UCSD-AML1 (cell line): ENCODE measurements around the gene RNU6-9.

Experiments used
- DNase-seq: peaks from one replicate; lab custom pipeline; 2025; ENCODE audit not compliant: unreplicated experiment; lab: John Stamatoyannopoulos, UW

Gene RNU6-9

DNA sequence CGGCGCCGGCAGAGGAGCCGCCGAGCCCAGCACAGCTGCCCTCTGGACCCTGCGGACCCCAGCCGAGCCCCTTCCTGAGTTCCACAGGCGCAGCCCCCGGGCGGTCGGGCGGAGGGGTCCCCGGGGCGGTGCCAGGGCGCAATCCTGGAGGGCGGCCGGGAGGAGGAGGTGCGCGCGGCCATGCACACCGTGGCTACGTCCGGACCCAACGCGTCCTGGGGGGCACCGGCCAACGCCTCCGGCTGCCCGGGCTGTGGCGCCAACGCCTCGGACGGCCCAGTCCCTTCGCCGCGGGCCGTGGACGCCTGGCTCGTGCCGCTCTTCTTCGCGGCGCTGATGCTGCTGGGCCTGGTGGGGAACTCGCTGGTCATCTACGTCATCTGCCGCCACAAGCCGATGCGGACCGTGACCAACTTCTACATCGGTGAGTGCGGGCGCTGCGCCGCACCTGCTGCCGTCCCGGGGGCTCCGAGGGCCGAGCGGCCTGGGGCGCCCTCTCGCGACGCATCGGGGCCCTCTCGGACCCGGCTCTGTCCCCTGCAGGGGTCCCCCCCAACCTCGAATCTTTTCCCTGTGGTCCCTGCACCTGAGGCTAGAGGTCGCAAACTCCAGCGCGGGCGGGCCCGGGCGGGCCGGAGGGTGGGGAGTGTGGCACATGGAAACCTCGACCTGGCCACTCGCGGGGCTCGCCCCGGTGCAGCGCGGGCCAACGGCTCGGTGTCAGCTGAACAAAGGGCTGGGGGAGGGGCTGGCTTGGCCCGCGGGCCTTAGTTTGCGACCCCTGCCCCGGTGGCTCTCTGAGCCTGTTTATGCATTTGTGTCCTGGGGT is 24.3 kb downstream of the RNU6-9 start, which contains the start of gene KISS1R:
TSS of gene KISS1R (plus strand) at position 11 of the 829 bp plus-strand sequence. CDS start at position 181, 170 bp downstream.
- DNase-seq: peak; percentile 68

DNA sequence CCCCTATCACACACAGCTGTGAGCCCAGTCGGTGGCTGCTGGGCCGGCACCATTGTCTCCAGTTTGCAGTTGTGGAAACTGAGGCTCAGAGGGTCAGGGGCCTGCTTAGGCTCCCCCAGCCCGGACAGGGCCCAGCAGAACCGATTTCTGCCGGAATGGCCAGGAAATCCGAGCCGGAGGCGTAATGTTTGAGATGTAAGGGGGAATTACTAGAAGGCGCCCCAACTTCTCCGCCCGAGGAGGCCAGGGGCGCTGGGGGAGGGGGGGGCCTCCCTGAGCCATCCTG is 24.8 kb downstream of the RNU6-9 start:
- DNase-seq: no peak

DNA sequence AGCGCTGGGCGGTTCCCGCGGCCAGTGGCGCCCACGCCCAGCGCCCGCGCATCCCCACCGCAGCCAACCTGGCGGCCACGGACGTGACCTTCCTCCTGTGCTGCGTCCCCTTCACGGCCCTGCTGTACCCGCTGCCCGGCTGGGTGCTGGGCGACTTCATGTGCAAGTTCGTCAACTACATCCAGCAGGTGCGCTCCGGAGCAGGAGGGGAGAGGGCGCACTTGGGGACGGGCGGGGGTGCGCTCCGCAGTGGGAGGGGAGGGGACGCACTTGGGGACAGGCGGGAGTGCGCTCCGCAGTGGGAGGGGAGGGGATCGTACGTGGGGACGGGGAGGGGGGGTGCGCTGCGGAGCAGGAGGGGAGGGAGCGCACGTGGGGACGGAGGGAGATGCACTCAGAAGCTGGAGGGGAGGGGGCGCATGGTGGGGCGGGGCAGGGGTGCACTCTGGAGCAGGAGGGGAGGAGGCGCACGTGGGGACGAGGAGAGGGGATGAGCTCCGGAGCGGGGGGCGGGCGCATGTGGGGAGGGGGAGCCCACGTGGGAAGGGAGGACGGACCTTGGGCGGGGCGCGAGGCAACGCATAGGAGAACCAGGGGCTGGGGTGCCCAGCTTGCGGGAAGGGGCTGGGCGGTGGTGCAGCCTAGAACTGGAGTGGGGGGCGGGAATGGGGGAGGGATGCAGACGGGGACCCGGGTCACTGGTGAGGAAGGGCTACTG is 25.4 kb downstream of the RNU6-9 start:
- no peak for DNase-seq

DNA sequence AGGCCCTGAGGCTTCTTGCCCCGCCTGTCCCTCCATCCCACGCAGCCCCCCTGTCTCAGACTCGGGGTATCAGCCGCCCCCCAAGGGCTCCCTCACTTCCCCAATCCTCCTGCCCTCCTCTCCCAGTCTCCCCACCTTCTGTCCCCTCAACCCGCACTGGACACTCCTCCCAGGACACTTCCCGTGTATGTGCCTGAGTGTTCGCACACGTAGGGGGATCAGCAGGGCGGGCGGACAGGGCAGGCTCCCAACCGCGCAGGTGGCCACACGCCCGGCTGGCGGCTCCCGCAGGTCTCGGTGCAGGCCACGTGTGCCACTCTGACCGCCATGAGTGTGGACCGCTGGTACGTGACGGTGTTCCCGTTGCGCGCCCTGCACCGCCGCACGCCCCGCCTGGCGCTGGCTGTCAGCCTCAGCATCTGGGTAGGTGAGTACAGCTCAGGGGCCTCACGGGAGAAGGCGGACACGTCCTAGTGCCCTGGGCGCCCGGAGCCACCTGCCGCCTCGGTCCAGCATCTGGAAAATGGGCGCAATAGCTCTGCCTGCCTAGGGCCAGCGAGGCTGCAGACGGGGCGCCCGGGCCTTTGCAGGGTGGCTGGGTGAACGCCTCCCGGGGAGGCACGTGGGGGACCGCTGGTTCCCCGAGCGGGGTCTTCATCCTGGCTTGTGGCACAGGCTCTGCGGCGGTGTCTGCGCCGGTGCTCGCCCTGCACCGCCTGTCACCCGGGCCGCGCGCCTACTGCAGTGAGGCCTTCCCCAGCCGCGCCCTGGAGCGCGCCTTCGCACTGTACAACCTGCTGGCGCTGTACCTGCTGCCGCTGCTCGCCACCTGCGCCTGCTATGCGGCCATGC is 26.1 kb downstream of the RNU6-9 start:
- DNase-seq: no peak

DNA sequence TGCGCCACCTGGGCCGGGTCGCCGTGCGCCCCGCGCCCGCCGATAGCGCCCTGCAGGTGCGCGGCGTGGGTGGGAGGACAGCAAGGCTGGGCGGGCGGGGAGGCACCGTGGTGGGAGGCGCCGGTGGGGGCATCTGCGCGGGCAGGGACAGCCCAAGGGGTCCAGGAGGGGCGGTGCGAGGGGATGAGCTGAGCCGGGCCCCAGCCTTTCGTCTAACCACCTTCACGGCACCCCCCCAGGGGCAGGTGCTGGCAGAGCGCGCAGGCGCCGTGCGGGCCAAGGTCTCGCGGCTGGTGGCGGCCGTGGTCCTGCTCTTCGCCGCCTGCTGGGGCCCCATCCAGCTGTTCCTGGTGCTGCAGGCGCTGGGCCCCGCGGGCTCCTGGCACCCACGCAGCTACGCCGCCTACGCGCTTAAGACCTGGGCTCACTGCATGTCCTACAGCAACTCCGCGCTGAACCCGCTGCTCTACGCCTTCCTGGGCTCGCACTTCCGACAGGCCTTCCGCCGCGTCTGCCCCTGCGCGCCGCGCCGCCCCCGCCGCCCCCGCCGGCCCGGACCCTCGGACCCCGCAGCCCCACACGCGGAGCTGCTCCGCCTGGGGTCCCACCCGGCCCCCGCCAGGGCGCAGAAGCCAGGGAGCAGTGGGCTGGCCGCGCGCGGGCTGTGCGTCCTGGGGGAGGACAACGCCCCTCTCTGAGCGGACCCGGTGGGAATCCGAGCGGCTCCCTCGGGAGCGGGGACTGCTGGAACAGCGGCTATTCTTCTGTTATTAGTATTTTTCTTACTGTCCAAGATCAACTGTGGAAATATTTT is 27.0 kb downstream of the RNU6-9 start:
- DNase-seq: peak; percentile 45

DNA sequence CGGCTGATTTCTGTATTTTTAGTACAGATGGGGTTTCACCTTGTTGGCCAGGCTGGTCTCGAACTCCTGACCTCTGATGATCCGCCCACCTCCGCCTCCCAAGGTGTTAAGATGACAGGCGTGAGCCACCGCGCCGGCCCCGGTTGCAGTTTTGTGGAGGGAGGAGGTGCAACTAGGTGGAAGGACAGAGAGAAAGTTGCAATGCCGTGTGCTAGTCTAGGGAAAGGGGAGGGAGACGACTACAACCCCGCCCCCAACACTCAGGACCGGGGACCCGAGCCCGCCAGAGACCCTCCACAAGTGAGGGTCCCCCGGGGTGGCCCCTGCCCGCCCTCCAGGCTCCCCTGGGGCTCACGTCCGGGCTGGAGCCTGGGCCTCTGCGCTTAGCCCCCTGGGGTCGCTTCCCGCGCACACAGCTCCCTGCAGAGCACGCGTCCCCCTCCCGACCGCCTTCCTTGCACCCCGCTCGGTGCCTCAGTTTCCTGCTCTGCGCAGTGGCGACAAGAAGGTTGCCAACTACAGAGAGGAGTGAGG is 31.3 kb downstream of the RNU6-9 start:
- DNase-seq: no peak

DNA sequence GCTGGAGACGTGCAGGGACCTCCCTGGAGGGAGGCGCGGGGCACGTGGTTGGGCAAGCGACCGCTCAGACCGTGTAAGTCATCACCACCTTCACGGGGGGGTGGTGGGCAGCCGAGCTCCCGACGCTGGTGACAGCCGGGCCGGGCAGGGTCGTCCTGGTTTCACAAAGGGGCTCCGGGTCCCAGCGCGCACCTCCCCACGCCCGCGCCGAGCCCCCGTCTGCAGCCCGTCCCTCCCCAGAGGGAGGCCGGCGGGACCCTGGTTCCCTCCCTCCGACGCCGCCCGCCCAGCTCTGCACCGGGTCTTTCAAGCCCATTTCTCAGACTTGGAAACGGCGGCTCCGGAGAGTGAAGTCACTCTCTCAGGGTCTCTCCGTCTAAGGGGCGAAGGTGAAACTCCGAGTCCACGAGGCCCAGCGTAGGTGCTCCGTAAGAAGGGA is 31.8 kb downstream of the RNU6-9 start:
- DNase-seq: no peak

DNA sequence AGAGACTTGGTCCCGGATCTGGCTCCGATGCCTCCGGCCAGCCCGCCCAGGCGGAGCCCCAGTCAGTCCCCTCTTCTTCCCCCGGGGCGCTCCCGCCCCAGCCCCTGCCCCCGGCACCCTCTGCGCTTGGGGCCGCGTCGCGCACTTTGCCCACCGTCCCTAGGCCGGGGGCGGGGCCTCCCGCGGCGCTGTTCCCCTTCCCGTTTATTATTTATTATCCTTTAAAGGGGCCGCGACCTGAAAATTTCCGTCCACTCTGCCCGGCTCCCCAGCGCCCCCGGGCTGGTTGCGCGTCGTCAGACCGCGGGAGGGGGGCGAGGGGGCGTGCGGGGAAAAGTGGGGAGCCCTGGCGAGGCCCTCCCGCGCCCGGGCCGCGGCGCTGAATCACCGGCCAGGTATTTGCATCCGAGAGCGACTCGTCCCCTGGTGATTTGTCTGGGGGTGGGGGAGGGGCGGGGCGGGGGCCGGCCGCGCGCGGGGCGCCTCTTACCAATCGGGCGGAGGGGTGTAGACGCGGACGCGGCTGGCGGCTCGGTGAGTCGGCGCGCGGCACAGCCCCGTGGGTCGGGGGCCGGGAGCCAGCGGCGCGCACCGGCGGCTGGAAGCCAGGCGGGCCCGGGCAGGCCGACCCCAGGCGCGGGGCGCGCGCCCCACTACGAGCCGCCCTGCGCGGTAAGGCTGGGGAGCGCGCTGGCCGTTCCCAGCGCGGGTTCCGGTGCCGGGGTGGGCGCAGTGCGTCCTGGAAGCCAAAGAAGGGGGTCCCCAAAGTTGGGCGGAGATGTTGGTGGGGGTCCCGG is 32.4 kb downstream of the RNU6-9 start, which contains the start of gene ARID3A:
TSS of gene ARID3A (plus strand) at position 510 of the 797 bp plus-strand sequence. CDS start 3,494 bp downstream, outside the sequence.
- DNase-seq: peak; percentile 87

DNA sequence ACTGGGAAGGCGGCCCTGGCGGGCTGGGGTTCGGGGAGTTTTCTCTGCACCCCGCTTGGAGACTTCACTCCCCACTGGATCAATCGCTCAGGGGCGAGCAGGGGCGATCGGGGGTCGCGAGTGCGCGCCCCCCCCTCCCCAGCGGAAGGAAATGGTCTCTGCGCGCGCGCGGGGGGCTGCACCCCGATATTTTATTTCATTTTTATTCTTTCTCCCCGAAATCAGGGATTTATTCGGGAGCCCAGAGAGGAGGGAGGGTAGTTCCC is 33.0 kb downstream of the RNU6-9 start:
- no peak for DNase-seq

DNA sequence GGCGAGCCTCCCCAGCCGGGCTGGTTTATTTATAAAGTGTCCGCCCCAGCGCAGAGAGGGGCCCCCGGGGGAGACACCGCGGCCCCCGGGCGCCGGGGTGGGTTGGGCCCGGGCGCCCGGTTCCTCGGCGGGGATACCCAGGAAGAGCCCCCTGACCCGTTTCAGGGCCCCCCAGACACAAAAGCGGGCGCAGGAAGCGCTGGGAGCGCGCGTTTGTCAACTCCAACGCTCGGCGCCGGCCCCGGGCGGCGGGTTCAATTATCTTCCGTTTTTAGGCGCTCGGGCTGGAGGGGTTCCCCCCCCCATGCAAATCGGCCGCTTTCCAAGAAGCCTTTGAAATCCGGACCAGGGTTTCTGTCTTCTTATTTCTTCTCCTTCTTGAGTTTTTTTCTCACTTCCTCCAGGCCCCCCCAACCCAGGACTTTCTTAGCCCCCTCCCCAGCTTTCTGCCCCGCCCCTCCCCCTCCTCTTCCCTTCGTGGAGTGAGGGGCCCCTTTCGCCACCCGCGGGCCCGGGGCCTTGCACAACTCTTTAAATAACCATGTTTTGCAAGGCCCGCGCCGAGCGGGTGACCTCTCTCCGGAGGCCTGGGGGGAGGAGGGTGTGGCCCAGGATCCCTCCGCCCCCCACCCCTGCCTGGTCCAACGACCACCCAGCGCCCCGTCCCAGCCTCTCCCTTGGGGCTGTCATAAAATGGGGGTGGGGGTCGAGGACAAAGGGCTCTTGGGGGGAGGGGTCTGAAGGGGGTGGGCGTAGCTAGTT is 33.5 kb downstream of the RNU6-9 start:
- DNase-seq: peak; percentile 49

DNA sequence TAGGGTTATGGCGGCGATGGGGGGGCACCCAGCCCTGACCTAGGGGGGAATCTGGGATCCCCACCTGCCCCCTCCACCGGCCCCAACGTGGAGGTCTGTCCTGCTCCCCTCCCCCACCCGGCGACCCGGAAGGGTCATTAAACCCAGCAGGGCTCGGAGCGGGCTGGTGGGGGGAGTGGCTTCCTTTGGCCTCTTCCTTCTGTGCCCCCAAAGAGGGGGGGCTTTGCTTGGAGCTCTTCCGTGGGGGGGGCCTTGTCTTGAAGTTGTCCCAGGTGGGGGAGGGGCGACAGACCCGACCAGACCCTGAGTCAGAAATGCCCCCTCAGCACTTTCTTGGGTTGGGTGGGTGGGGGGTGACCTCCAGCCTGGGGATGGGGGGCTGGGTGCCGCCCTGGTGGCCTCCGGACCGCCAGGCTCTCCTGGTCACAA is 34.1 kb downstream of the RNU6-9 start:
- no peak for DNase-seq

DNA sequence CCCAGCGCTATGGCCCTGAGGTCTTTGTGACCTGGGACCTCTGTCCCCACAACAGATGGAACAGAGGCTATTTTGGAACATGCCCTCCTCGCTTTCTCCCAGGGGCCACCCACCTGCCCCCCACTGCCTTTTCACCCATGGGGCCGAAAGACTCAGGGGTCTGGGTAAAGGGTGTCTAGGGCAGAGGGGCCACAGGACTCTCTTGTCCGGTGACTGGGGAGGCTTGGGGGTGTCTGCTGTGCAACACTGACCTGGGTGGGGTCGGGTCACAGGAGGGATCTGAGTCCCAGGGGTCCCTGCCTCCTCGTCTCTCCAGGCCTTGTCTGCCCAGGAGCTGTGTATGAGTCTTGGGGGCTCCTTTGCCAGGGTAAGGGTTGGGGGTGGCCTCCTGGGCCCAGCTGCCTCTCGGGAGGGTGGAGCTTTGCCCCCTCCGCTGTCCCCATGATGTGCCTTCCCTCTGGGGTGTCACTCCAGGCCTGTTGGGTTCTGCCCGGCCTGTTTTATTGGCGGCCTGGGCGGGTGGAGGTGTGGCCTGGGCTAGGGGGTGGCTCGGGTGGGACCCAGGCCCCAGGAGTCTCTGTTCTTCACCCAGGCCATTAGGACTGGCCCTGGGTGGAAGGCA is 34.6 kb downstream of the RNU6-9 start:
- no peak for DNase-seq

DNA sequence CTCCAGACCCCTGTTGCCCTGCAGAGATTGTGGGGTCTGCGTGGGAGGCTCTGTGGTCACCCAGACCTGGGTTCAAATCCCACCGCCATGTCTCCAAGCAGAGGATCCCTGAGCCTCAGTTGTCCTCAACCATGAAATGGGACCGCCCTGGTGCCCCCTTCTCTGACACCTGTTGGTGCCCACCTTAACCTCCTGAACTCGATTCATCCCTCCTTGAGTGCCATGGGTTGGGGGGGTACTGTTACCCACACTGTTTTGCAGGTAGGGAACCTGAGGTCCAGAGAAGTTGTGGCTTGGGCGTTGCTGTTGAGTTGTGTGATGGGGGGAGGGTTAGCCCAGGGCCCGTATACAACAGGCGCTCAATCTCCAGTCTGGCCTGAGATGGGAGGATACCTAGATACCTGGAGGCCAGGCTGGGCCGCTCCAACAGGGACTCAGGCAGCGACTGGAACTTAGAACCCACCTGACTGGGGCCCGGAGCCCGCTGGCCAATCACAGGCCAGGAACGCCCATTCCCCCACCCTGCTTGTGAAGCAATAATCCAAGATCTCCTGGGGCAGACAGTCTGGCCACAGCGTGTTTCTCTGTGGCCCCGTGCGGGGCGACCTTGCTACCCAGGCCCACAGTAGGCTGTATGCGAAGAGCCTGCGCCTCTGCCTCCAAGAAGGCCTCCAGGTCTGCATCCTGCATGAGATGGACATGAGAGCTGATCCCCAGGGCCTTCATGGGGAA is 35.4 kb downstream of the RNU6-9 start:
- no peak for DNase-seq

DNA sequence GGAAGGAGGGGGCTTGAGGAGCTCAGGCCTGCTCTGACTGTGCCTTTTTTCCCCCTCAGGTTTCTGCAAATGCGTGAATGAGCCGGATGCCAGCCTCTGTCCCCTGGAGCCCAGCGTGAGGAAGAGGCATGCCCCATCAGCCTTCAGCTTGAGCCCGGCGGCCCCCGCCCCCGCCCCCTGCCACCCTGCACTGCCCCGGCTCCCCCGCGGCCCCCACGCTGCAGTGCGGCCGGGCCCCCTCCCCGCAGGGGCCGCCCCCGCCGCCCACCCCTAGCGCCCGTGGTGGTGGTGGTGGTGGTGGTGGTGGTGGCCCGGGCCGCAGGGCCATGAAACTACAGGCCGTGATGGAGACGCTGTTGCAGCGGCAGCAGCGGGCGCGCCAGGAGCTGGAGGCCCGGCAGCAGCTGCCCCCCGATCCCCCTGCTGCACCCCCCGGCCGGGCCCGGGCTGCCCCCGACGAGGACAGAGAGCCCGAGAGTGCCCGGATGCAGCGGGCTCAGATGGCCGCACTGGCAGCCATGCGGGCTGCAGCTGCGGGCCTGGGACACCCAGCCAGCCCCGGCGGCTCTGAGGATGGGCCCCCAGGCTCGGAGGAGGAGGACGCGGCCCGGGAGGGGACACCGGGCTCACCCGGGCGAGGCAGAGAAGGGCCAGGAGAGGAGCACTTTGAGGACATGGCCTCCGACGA is 36.1 kb downstream of the RNU6-9 start:
- no peak for DNase-seq

DNA sequence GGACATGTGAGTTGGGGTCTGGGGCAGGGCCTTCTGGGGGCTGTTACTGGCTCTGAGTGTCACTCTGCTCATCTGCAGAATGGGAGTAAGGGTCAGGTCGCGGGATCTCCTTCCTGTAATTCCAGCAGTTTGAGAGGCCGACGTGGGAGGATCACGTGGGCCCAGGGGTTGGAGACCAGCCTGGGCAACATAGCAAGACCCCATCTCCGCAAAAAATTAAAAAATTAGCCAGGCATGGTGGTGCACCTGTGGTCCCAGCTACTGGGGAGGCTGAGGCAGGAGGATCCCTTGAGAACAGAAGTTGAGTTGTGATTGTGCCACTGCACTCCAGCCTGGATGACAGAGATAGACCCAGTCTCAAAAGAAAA is 36.6 kb downstream of the RNU6-9 start:
- DNase-seq: no peak

DNA sequence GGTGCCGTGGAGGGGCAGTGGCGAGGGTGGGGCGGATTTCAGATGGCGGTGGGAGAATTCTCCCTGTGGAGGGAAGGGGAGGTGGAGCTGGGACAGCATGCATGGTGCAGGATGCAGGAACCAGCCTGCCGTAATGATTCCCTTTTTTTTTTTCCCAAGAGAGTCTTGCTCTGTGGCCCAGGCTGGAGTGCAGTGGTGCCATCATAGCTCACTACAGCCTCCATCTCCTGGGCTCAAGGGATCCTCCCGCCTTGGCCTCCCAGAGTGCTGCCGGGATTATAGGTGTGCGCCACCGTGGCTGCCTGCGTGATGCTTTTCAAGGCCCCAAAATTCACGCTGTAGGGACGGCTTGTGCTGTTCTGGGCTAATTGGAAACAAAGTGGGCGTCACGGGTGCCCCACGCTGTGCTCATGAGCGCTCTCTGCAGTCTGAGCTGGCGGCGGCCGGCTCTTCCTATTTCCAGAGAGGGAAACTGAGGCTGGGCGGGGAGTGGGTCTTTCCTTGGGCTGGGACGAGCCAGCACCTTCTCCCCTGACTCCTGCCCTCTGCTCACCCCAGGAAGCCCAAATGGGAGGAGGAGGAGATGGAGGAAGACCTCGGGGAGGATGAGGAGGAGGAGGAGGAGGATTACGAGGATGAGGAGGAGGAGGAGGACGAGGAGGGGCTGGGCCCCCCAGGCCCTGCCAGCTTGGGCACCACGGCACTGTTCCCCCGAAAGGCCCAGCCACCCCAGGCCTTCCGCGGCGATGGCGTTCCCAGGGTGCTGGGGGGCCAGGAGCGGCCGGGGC is 38.8 kb downstream of the RNU6-9 start:
- DNase-seq: no peak
